ENCODE measurements around the gene FBXO42. TPM values are rescaled to one million over a fixed set of nuclear protein-coding genes. Genes with fewer than 3 reads are reported as not detected.

FBXO42 gene
- total and polyA plus RNA-seq, 9 of the 15 experiments (the other 6 are each of a cell fraction or from before 2014, with no cell fraction given), result 7.2 to 24.8 (median 17.4) TPM

GRCh38 chr1:16387201-16388188 is 35.2 kb upstream of the FBXO42 start:
- 91% methylated on average over 14 of the region's 14 CpGs for WGBS (ENCODE audit: insufficient coverage, low coverage, missing lambda C conversion rate)
- no peak for FAIRE-seq
- in situ Hi-C loops (cut with MboI) (no loop called here), intact Hi-C loops (cut with micrococcal nuclease) (no loop called here)
- H3K79me2 ChIP-seq (ENCODE audit: control insufficient read depth, insufficient read depth, low read length), result peaks cover 93% of the 10 kb centered on the region
- no peaks in the 10 kb centered on the region for H3K27me3 ChIP-seq (ENCODE audit: control insufficient read depth in 2 of 2, insufficient read depth in 2 of 2, low read length in 2 of 2)
- CTCF ChIA-PET (ENCODE audit: low intra/inter-chr PET ratio), result no interaction called here
- H3K4me2 ChIP-seq (ENCODE audit: insufficient read depth, low read length), result no peak overlapping the region
- no peak for ATAC-seq
- H3K9me3 ChIP-seq (replicated peaks; ENCODE audit: control insufficient read depth, insufficient read depth, low read depth, low read length), result no peaks in the 10 kb centered on the region
- H3K9ac ChIP-seq (ENCODE audit: insufficient read depth in 1 of 2, low read depth in 2 of 2, low read length in 2 of 2), result no peak overlapping the region
- peaks cover 29% of the 10 kb centered on the region for H3K36me3 ChIP-seq (ENCODE audit: control insufficient read depth, insufficient read depth, low read length)
- H3K4me1 ChIP-seq (replicated peaks in 1 of 2; ENCODE audit: control insufficient read depth in 2 of 2, insufficient read depth in 2 of 2, low read length in 2 of 2), result peaks cover 3 to 30% of the 10 kb centered on the region in 2 experiments; a peak in 3 of 5 replicates
- H2AFZ ChIP-seq (ENCODE audit: low read depth, low read length), result no peak overlapping the region
- POLR2A ChIA-PET, result interaction anchor here (0.6 to 1.3 kb wide), 5 partner anchors 9 to 23 kb away, joined by 3 read pairs; no protein-coding TSS in a partner anchor
- BruUV-seq (replicated peaks), result no TSS peak
- DNase-seq (ENCODE audit: extremely low read depth in 1 of 4, low spot score in 3 of 4), result no peak
- H3K4me3 ChIP-seq, result no peak overlapping the region
- H3K27ac ChIP-seq (ENCODE audit: extremely low read depth, low read depth, low read length), result no peak overlapping the region
- peaks cover 7% of the 10 kb centered on the region for H3K9me1 ChIP-seq (ENCODE audit: control insufficient read depth, insufficient read depth, low read length)
- H4K20me1 ChIP-seq (replicated peaks; ENCODE audit: control insufficient read depth, insufficient read depth, low read length), result peaks cover 64% of the 10 kb centered on the region
- TF ChIP-seq UBTF (IDR thresholded peaks at IDR 0.05; ENCODE audit: borderline replicate concordance in 1 of 2, low read depth in 2 of 2, low read length in 2 of 2), result no peak
- TF ChIP-seq GATA2 (CRISPR knock-in tag; IDR thresholded peaks at IDR 0.05), result no peak
- no peak for TF ChIP-seq THAP7 (CRISPR knock-in tag; IDR thresholded peaks at IDR 0.05)
- no peak for TF ChIP-seq CREB3 (tag; conservative IDR thresholded peaks at IDR 0.05; ENCODE audit: low read depth)
- no peak for TF ChIP-seq EZH2 (IDR thresholded peaks at IDR 0.05; ENCODE audit: borderline replicate concordance, low read depth, low read length)
- no peak for TF ChIP-seq GTF2F1 (IDR thresholded peaks at IDR 0.05; ENCODE audit: low read depth, low read length)
- no peak for TF ChIP-seq CUX1 (CRISPR knock-in tag; IDR thresholded peaks at IDR 0.05)
- TF ChIP-seq MCM7 (IDR thresholded peaks at IDR 0.05), result no peak
- TF ChIP-seq GTF2A2 (tag; IDR thresholded peaks at IDR 0.05), result no peak
- TF ChIP-seq CBFB (CRISPR knock-in tag; IDR thresholded peaks at IDR 0.05), result no peak
- TF ChIP-seq ZNF311 (CRISPR knock-in tag; IDR thresholded peaks at IDR 0.05), result no peak

Measured in K562 (cell line).